ENCODE data around the gene PGBD2.
"Not testable (repeated sequence)": the region's sequence is repeated elsewhere in the genome, so short reads cannot be mapped to it uniquely, and the experiment has no call there.

Gene PGBD2

GRCh38 chr1:248890549-248891498 lies 15.2 kb upstream of the PGBD2 start:
- no peak for DNase-seq

DNA sequence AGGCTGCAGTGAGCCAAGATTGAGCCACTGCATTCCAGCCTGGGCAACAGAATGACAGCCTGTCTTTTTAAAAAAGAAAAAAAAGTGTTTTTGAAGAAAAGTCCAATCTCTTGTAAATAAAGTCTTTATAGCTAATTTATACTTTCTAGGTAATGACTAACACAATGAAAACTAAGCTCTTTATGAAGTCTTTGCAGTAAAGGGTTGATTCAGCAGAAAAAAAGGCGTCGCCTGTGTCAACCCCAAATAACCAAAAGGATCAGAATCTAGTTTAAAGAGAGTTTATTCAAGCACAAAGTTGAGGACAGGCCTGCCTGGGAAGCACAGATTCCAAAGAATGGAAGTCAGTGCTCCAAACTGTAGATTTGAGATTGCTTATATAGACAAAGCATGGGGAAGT lies 14.3 kb upstream of the PGBD2 start:
- no peak for DNase-seq

DNA sequence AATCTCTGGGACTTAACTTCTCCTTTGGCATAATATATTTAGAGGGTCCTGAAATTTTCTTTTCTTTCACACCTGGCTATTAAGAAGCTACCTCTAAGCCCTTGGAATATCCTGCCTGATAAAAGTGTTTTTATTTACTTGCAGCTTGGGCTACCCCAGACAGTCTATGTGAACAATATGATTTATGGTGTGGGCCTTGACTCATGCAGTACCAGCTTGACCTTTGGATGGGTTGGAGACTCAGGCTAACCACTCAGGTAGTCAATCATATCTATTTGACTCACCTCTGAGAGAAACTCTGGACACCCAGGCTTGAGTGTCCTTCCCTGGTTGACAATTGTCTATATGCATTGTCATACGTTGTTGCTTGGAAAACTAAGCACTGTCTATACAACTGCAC lies 13.4 kb upstream of the PGBD2 start:
- no peak for DNase-seq

GRCh38 chr1:248894837-248895236 lies 11.2 kb upstream of the PGBD2 start:
- DNase-seq, result no peak

- DNase-seq, result no peak
These were observed 8.4 kb upstream of the PGBD2 start for GRCh38 chr1:248897412-248898337.

GRCh38 chr1:248900637-248901036 lies 5.4 kb upstream of the PGBD2 start:
- no peak for DNase-seq

DNA sequence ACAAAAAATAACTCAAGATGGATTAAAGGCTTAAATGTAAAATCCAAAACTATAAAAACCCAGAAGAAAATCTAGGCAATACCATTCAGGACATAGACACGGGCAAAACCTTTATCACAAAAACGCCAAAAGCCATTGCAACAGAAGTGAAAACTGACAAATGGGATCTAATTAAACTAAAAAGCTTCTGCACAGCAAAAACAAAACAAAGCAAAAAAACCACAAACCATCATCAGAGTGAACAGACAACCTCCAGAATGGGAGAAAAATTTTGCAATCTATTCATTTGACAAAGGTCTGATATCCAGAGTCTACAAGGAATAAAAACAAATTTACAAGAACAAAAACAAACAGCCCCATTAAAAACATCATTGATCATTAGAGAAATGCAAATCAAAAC lies 4.5 kb upstream of the PGBD2 start:
- DNase-seq, result no peak

DNA sequence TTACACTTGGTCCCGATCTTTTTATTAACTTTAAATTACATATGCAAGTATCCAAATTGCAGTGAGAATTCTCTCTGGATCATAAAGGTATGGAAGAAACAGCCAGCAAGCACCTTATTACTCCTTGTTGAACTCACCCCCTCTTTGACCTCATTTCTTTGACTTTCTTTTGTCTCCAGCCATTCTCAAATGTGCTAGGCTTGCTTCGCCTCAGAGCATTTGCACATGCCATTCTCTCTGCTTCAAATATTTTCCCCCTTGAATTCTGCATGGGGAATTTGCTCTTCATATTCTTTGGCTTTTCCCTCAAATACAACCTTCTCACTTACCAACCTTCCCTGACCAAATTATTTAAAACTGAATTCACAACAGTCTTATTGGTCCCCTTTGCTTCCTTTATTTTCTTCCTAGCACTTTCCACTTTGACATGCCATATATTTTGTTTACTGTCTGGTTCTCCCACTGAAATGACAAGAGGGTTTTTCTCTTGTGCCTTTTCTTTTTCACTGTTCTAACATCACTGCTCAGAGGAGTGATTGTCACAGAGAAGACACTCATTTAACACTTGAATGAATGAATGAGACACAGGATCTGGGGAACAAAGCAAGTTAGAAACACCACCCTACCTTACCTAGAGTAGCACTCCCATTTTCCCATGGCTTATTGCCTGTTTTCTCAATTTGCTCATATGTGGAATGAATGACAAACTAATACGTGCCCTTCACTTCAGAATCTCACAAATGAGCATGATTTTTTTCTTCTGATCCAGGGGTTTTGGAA lies 1.4 kb upstream of the PGBD2 start:
- DNase-seq, result no peak

GRCh38 chr1:248905662-248906008 lies 400 bp upstream of the PGBD2 start:
- DNase-seq, result no peak

DNA sequence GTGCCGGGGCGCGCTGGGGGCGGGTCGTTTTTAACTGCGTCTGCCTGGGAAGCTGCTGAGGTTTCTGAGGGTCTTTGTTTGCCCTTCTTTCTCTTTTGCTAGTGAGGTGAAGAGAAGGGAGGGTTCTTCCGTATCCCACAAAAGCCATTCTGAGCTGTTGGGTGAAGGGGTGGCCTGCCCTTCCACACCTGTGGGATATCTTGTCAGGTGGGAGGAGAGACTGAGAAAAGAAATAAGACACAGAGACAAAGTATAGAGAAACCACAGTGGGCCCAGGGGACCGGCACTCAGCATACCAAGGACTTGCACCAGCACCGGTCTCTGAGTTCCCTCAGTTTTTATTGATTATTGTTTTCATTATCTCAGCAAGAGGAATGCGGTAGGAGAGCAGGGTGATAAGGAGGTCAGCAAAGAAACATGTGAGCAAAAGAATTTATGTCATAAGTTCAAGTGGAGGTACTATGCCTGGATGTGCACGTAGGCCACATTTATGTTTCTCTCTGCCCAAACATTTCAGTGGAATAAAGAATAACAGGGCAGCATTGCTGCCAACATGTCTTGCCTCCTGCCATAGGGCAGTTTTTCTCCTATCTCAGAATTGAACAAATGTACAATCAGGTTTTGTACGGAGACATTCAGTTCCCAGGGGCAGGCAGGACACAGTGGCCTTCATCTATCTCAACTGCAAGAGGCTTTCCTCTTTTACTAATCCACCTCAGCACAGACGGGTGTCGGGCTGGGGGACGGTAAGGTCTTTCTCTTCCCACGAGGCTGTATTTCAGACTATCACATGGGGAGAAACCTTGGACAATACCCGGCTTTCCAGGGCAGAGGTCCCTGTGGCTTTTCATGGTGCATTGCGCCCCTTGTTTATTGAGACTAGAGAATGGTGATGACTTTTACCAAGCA lies 972 bp downstream of the PGBD2 start:
- DNase-seq, result no peak

- no peak for DNase-seq
These were observed 4.7 kb downstream of the PGBD2 start for GRCh38 chr1:248910761-248911160.

DNA sequence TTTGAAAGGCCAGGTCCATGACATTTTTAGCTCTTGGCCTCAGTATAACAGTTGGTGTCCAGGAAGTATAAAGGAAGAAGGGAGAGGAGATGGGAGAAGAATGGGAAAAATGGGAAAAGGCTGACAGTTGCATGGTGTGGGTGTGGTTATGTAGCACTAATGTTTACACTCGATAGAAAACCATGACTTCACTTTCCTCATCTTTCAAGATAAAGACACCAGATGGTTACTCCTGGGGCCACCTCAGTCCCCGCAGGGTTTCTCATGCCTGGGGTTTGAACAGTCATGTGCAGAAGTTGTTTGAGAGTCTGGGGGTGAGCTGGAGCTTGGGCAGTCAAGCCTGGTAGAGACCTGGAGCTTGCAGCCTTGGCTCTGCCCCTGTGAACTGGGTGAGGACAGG lies 7.9 kb downstream of the PGBD2 start:
- DNase-seq, result no peak

DNA sequence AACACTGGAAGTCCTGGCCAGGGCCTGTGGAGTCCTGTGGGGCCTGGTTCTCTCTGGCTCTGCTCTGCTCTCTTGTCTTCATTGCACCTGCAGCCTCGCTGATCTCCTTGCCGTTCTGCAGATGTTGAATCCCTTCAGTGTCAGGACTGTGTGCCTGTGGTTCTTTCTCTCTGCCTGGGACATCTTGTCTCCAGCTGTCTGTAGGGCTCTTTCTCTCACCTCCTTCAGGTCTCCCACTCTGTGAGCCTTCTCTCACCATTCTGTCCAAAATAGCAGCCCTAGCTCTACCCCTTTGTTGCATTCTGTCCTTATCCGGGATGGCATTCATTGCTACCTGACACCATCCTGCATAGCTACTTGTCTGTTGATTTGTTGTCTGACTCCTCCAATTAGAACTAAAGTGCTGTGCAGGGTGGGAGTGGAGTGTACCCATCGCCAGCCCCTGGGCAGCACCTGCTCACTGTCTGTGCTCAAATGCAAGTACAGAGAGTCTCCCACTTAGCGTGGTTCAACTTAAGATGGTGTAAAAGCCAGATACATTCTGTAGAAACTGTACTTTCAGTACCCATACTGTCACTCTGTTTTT lies 8.9 kb downstream of the PGBD2 start:
- DNase-seq, result no peak

- DNase-seq, result no peak
These were observed 12.1 kb downstream of the PGBD2 start for GRCh38 chr1:248918131-248918530.

GRCh38 chr1:248923352-248924338 lies 17.6 kb downstream of the PGBD2 start:
- no peak for DNase-seq

DNA sequence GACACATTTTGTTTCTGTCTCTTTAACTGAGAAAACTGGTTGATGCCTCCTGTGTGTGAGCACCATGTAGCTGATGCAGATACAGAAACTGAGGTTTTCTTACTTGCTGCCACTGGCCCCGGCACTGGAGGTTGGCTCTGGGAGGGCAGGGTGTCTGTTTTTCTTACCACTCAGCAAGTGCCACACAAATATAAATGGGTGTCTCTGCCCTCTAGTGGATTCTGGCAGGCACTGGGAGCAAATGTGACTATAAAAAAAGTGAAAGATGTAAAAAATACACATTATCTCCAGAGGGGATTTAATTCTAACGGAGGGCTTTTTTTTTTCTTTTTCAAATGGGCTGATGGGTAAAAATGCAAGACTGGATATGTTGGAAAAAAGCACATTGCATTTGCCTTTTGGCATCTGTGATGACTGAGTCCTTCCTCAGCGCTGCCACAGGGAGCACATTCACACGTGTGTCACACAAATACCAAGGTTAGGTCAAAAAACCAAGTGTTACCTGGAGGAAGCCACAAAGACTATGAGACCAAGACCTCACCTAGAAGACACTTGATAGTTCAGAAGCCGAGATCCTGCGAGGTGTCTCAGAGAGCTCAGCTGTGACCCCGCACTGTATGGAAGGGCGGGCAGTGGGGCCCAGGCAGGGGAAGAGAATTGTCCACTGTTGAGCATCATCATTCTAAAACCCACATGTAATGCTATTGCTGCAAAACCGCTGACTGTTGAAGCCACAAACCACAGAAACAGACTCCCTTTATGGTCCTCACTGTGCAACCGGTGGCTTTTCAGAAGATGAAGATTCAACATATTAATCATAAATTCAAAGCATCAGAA lies 18.9 kb downstream of the PGBD2 start:
- DNase-seq, result peak; percentile 56

GRCh38 chr1:248925859-248926258 lies 19.8 kb downstream of the PGBD2 start:
- DNase-seq, result not testable (repeated sequence)

- peak; percentile 21 for DNase-seq
These were observed 20.6 kb downstream of the PGBD2 start for GRCh38 chr1:248926401-248927182.
